GM18517 (cell line): ENCODE measurements around the gene TSPAN14.
"Not testable (repeated sequence)": the region's sequence is repeated elsewhere in the genome, so short reads cannot be mapped to it uniquely, and the experiment has no call there.

ENCODE experiments used
- ATAC-seq: cut with Tn5 transposase; IDR thresholded peaks from one replicate; pipeline ENCODE4 v1.9.1; 2021; ENCODE audit warnings: mild to moderate bottlenecking, moderate library complexity; ENCODE audit not compliant: unreplicated experiment

TSPAN14 gene

GRCh38 chr10:80468002-80468401, 13.9 kb downstream of the TSPAN14 start:
- ATAC-seq = no peak

GRCh38 chr10:80468806-80469421, 14.8 kb downstream of the TSPAN14 start:
- ATAC-seq = no peak

GRCh38 chr10:80470266-80470665, 16.2 kb downstream of the TSPAN14 start:
- ATAC-seq = no peak

GRCh38 chr10:80471001-80471400, 16.9 kb downstream of the TSPAN14 start:
- ATAC-seq = no peak

- peak; percentile 68 for ATAC-seq
Measured at GRCh38 chr10:80471715-80472233, 17.7 kb downstream of the TSPAN14 start.

GRCh38 chr10:80472234-80473095, 18.4 kb downstream of the TSPAN14 start:
- peak; percentile 96 for ATAC-seq

- ATAC-seq = no peak
Measured at GRCh38 chr10:80473096-80473657, 19.1 kb downstream of the TSPAN14 start.

GRCh38 chr10:80473692-80474596, 19.8 kb downstream of the TSPAN14 start:
- ATAC-seq = no peak

- ATAC-seq = no peak
Measured at GRCh38 chr10:80474597-80474910, 20.4 kb downstream of the TSPAN14 start.

- ATAC-seq = no peak
Measured at GRCh38 chr10:80474941-80475340, 20.8 kb downstream of the TSPAN14 start.

GRCh38 chr10:80475641-80476040, 21.5 kb downstream of the TSPAN14 start:
- not testable (repeated sequence) for ATAC-seq

- no peak for ATAC-seq
Measured at GRCh38 chr10:80476685-80477084, 22.6 kb downstream of the TSPAN14 start.

- ATAC-seq = no peak
Measured at GRCh38 chr10:80477813-80478212, 23.7 kb downstream of the TSPAN14 start.

- not testable (repeated sequence) for ATAC-seq
Measured at GRCh38 chr10:80480373-80480772, 26.3 kb downstream of the TSPAN14 start.

GRCh38 chr10:80480852-80481251, 26.7 kb downstream of the TSPAN14 start:
- ATAC-seq = no peak

- ATAC-seq = no peak
Measured at GRCh38 chr10:80484243-80484642, 30.1 kb downstream of the TSPAN14 start.

GRCh38 chr10:80484676-80485075, 30.6 kb downstream of the TSPAN14 start:
- ATAC-seq = no peak

GRCh38 chr10:80485076-80485945, 31.2 kb downstream of the TSPAN14 start:
- ATAC-seq = no peak

- no peak for ATAC-seq
Measured at GRCh38 chr10:80485946-80486764, 32.0 kb downstream of the TSPAN14 start.
